Muscle of arm (tissue), 14 donors: Measurements from ENCODE around the gene DOCK3. TPM values are rescaled to one million over a fixed set of nuclear protein-coding genes. Genes with fewer than 3 reads are reported as not detected.

Source experiments
- DNase-seq: peaks from one replicate; pipeline ENCODE4 v3.0.0-alpha.2; 2013
- long read RNA-seq, 11 donors: transcript quantifications; one replicate each; lab custom pipeline, GENCODE V29; 2026
- polyA plus RNA-seq, 12 donors: library from polyadenylated mRNA; unstranded; fragments of 120-200 nt; gene quantifications; one replicate each; pipeline ENCODE4 v1.2.1, GENCODE V29; 2013; ENCODE audit not compliant: insufficient read length in 12 of 12

Gene DOCK3
- 1 to 10 TPM in 1 of 12 donors, under 1 TPM in 9, not detected in 2; 0.06 to 3.4 (median 0.23) TPM for polyA plus RNA-seq
- long read RNA-seq, donor 1, result 0 reads
- long read RNA-seq, donor 2, result 0 reads
- long read RNA-seq, donor 3, result 0 reads
- long read RNA-seq, donor 4, result 0 reads
- long read RNA-seq, donor 5, result 0 reads
- long read RNA-seq, donor 6, result 0 reads
- long read RNA-seq, donor 7, result 0 reads
- long read RNA-seq, donor 8, result 0 reads
- long read RNA-seq, donor 9, result 0 reads
- long read RNA-seq, donor 10, result 0 reads
- long read RNA-seq, donor 11, result 0 reads

DNA sequence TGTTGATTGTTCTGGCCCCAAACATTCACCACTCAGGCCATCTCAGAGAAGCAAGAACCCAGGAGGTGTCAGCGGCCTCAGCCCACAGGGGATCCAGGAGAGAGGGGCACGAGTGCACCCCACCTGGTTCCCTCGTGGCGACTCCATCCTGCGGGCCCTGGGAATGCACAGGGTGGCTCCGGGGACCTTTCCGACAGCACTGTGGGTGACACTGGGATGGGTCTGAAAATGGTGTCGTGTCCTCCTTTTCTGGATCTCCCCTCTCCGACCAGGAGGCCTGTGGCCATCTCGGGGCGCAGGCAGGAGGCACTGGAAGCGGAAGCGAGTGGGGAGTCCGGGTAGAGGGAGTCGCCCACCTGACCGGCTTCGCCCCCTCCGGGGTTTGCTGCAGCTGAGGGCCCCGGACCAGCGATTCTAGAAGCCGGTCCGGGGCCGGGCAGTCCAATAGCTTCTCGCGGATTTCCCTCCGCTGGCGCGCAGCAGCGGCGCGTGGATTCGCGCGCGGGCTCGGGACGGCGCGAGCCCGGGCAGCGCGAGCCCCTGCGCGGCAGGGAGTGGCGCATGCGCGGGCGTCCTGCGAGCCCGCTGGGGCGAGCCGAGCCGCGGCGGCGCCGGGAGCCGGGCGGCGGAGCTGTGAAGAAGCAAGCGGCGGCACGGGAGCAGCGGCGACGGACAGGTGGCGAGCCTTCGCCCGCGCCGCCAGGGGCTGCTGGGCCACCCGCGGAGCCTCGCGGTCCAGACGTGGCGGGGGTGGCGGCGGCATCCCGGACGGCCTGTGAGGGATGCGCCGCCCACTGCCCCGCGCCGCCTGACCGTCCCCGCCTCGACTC lies at the start of gene DOCK3:
TSS of gene DOCK3 (plus strand) at position 579 of the 830 bp plus-strand sequence. CDS start 337 bp downstream, outside the sequence.
- peak; percentile 45 for DNase-seq

DNA sequence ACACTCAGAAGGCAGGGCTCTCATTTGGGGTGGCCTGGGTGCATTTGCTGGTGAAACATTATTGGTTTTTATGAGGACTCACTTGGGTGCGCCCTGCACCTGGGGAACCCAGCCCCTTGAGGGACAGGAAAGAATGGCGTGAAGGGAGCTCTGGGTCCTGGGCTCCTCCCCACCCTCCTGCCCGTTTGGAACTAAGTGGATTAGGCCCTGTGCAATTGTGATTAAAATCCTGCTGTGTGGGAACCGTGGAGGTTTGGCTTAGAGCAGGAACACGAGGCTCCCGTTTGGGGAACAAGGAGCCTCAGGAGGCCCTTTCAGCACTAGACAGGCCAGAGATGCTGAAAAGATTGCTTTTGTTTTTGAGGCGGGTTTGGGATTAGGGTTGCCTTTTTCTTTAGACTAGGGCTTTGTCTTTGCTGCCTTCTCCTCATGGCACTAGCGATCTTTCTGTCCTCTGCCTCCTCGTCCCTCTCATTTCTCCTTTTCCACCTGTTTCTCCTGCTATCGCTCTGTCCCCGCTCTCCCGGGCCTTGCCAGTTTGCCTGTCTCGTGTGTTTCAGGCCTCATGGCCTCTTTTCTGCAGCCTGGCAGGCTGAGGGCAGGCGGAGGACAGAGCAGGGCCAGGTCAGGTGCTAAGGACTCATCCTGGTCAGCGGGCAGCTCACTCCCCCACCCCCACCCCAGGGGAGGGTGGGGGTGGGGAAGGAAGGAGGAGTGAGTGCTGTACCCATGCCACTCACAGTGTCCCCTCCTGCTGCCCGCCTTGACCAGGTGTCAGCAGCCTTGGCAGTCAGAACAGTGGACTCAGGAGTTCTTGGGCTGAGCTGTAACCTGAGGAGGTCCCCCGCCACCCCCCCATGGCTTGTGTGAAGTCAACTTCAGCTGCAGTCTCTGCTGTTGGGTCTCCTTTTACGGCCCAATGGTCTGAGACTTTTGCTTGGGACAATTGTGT lies 49.2 kb upstream of the DOCK3 start:
- DNase-seq, result no peak

GRCh38 chr3:50626401-50626800 lies 48.3 kb upstream of the DOCK3 start:
- DNase-seq, result no peak

DNA sequence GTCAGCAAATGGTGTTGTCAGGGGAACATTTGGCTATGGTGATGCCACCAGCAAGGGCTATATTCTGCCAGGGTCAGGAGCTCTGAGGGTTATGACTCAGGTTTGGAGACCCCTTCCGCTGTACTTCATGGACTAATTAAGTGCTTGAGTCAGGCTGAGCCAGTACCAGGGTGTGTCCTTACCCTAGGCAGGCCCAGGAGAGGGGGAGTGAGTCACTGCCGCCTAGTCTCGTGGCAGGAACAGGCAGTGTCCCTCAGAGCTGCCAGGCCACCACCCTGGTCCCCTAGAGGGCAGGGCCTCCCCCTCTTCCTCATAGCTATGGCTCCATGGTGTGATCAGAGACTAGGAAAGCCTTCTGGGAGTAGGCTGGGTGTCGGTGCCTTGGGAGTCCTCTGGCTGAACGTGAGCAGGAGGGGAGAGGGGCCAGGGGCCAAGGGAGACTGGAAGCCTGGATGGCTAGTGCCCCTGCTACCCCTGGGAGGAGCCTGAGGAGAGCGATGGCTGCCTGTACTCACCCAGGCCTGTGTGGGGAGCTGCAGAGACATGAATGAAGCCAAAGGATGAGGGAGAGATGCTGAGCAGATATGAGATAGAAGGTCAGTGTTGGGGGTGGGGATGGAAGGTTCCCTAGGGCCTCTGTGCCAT lies 47.2 kb upstream of the DOCK3 start:
- DNase-seq, result no peak

DNA sequence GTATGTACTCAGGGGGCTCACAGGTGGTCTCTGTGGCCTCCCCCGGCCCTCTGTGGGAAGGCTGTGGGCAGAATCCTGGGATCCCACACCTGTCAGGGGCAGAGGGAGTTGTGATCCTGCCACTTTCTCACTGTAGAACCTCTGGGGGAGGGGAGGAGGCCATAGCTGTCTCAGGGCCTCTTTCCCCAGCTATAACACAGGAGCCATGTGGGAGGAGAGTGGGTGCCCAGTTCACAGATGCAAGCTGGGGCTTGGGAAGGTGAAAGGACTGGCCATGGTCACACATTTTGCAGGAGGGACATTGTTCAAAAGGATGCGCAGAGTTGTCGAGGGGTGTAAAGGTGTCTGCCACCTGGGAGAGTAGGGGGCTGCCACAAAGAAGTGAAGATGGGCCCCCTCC lies 46.1 kb upstream of the DOCK3 start:
- DNase-seq, result no peak

GRCh38 chr3:50630394-50630793 lies 44.3 kb upstream of the DOCK3 start:
- DNase-seq, result no peak

GRCh38 chr3:50630877-50631276 lies 43.9 kb upstream of the DOCK3 start:
- DNase-seq, result no peak

- no peak for DNase-seq
These were observed 42.3 kb upstream of the DOCK3 start for GRCh38 chr3:50632450-50632849.

DNA sequence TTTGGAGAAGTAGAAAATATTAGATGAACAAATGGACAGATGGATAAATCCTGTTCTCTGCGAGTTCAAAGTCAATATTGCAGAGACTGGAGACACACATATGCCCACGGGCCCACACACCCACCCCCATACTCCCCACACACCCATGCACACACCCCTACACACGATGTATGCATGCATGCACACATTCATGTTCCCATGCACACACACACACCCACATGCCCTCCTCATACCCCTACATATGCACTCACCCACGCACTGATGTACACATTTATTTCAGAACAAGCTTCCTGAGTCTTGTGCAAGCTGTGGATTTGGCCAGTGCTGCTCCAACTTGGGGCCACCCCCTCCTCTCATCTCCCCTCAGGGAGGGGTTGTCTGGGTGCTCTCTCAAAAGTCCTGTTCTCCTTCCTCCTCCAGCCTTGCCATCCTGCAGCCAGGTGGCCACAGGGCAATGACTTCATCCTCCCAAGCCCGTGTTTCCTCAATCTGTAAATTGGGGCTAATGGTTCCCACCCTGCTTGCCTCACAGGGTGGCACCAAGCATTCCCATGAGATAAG lies 41.4 kb upstream of the DOCK3 start:
- no peak for DNase-seq

DNA sequence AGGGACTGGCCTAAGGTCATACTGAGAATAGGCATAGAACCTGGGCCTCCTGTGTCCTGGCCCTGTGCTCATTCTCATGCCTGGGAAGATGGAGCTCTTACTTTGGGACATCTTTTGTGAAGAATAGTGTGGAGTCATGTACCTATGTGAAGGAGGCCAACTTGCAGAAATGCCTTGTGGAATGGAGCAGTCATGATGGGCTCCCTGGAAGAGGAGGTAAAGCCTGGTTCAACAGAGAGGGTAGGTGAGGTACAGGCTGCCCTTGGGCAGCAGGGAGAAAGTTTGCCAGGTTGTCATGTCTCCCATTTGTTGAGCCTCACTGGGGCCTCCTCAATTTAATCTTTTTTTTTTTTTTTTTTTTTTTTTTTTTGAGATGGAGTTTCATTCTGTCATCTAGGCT lies 39.7 kb upstream of the DOCK3 start:
- no peak for DNase-seq

DNA sequence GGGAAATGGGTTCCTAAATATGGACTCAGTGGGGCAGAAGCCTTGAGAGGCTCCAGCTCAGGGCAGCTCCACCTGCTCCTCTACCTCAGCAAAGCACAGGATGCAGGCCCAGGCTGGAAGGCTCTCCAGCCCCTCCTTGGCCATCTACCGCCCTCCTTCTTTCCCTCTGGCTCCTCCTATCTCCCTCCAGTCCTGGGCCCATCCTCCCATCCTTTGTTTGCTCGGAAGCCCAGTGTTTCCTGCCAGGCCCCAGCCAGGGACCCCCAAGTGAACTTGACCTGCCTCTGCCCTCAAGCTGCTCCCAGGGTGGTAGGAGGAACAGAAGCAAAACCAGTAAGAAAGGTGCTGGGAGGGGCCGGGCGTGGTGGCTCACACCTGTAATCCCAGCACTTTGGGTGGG lies 37.7 kb upstream of the DOCK3 start:
- no peak for DNase-seq

DNA sequence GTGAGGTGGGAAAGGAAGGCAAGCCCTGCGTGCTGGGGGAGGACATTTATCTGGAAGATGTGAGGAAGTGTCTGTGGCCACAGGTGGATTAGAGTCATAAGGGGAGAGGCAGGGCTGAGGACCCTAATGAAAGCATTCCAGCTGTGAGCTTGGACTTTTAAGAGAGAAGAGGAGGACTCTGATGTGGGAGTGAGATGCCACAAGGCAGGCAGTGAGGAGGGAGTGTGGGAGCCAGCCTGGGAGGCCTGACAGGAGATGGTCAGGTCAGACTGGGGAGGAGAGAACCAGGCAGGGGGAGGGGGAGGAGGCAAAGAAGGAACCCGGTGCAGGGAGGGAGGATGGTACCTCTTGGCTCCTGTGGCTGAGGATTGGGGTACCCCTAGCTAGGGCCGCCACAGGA lies 36.8 kb upstream of the DOCK3 start:
- no peak for DNase-seq

GRCh38 chr3:50639055-50639494 lies 35.7 kb upstream of the DOCK3 start:
- DNase-seq, result no peak

DNA sequence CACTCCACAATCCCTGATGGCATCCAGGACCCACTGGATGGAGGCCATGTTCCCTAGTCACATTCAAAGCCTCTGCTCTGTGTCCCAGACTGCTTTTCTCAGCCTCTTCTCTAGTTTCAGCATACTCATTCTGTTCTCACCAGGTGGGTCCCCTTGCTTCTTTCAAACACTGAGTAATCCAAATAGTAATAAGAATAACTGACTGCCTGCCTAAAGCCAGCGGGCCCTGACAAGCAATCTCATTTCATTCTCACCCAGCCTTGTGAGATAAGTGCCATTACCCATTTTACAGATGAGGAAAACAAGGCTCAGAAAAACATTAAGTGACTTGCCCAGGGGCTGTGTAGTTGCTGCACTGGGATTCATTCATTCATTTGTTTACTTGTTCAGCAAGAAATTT lies 32.3 kb upstream of the DOCK3 start:
- DNase-seq, result no peak

DNA sequence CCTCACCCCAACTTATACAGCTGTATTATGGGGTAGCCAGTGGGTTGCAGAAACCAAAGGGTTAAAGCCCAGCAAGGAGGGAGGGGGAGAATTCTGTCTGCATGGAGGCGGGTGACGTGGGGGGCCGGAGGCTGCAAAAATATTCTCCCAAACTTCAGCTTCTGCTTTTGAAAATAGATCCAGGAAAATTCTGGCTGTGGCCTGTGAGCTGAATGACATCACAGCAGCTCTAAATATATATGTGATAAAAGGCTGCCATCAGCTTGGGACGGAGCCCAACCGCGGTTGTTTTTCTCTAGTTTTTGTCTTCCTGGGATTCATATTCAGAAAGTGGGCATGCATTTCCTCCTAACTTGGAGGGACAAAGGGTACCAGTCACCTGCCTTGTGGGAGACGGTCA lies 30.2 kb upstream of the DOCK3 start:
- DNase-seq, result peak; percentile 47

- DNase-seq, result no peak
These were observed 29.3 kb upstream of the DOCK3 start for GRCh38 chr3:50645378-50645777.

GRCh38 chr3:50648313-50648712 lies 26.4 kb upstream of the DOCK3 start:
- no peak for DNase-seq

DNA sequence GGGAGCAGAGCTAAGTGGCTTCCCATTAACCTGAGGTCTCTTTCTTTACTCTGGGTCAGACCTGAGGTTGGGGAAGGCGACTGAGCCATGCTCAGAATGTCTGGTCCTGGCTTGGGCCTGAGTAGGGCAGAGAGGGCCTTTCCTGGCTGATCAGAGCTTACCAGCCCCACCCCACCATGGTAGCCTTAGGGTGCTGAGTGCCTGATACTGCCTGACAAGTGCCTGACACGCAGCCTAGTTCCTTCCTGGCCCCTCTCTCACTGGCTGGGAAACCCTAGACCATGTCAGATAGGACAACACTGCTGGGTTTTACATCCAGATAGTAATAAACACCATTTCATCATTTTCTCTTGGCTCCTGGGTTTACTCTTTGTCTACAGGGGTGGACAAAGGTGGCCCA lies 25.8 kb upstream of the DOCK3 start:
- DNase-seq, result no peak

- DNase-seq, result no peak
These were observed 25.2 kb upstream of the DOCK3 start for GRCh38 chr3:50649451-50649931.

DNA sequence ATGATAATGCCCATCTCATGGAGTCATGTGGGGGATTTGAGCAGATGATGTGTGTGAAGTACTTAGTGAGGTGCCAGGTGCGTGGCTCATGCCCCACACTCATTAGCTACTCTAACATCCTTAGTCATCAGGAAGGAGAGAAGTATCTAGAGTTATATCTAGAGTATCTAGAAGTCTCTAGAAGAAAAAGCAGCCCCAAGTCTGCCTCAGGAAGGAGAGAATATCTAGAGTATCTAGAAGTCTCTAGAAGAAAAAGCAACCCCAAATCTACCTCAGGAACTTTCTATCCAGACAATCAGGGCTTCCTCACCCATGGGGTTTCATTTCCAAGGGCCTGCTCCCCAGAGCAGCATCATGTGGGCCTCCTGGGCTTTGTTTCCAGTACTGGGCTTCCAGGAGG lies 24.7 kb upstream of the DOCK3 start:
- DNase-seq, result no peak

DNA sequence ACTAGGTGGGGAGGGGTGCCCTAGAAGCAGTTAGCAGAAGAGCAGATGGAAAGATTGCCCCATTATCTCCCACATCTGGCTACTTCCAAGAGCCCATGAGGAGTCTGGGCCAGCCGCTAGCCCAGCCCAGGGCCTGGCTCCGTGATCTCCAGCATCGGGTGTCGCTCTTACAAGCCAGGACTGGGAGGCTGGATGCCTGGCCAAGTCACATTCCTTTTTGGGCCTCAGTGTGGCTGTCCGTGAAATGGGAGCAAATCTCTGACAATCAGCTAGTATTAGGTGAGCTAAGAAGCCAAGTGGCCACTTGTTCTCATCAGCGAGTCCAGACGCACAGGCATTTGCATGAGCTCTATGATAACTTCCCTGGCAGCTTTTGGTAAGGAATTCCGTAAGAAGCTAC lies 23.3 kb upstream of the DOCK3 start:
- DNase-seq, result no peak
